Hepatocyte (in vitro differentiated cells): Measurements from ENCODE around the gene KRTAP4-3.

ENCODE experiments used
- CTCF ChIP-seq: fragments of 200-600 bp; sonication (generic); IDR thresholded peaks from 2 replicates; pipeline ENCODE4 v1.5.1; 2016; ENCODE audit warnings: antibody characterized with exemption, mild to moderate bottlenecking; ENCODE audit not compliant: poor library complexity
- EZH2 ChIP-seq: fragments of 200-600 bp; sonication (generic); IDR thresholded peaks from 2 replicates; pipeline ENCODE4 v1.6.1; 2016; ENCODE audit warnings: antibody characterized with exemption, mild to moderate bottlenecking, borderline replicate concordance
- EZH2phosphoT487 ChIP-seq: fragments of 200-600 bp; sonication (generic); IDR thresholded peaks from one replicate; pipeline ENCODE4 v1.6.1; 2018; ENCODE audit warnings: antibody characterized with exemption, mild to moderate bottlenecking, low read depth, moderate library complexity; ENCODE audit not compliant: unreplicated experiment, severe bottlenecking

- TF ChIP-seq CTCF (no peak), EZH2 (no peak), EZH2phosphoT487 (no peak)
Measured at GRCh38 chr17:41118721-41119120, 49.3 kb downstream of the KRTAP4-3 start.
